Measurements from ENCODE around the gene ZNF568. TPM values are rescaled to one million over a fixed set of nuclear protein-coding genes. Genes with fewer than 3 reads are reported as not detected.

The ZNF568 gene
- total RNA-seq, 4 donors from 2014 or later, result 2.8 to 9.3 (median 4.1) TPM

- intact Hi-C loops (cut with DNase I), result no loop called here
- Histone ChIP-seq H3K9me3 (peaks cover 4 to 99% (median 84%) of the 10 kb centered on the region in 3 donors), H3K4me3 (peak overlapping the region in 1 of 4 donors; percentile 23), H3K27ac (no peak overlapping the region), H3K36me3 (peaks cover 7 to 64% (median 10%) of the 10 kb centered on the region in 3 donors), H3K27me3 (no peaks in the 10 kb centered on the region), H3K4me1 (no peaks in the 10 kb centered on the region)
- no peak for TF ChIP-seq POLR2A (IDR thresholded peaks at IDR 0.05)
- no peak for TF ChIP-seq CTCF (IDR thresholded peaks at IDR 0.05)
- WGBS, 2 donors, result 91 to 96% methylated on average over 5 of the region's 5 CpGs
- DNase-seq, result no peak
Observed at GRCh38 chr19:36950335-36951119, 34.4 kb downstream of the ZNF568 start.

GRCh38 chr19:36962346-36962745 lies 46.2 kb downstream of the ZNF568 start:
- no peaks in the 10 kb centered on the region for H3K36me3 ChIP-seq
- TF ChIP-seq CTCF (IDR thresholded peaks at IDR 0.05), result no peak
- no peak for TF ChIP-seq POLR2A (IDR thresholded peaks at IDR 0.05)
- H3K27me3 ChIP-seq, result no peaks in the 10 kb centered on the region
- no peak overlapping the region for H3K4me3 ChIP-seq
- H3K4me1 ChIP-seq, result no peaks in the 10 kb centered on the region
- intact Hi-C loops (cut with DNase I), result no loop called here
- H3K27ac ChIP-seq, result no peak overlapping the region
- WGBS, 2 donors, result 84 to 85% methylated on average over 6 of the region's 6 CpGs
- peaks cover 0 to 87% (median 4%) of the 10 kb centered on the region in 3 donors for H3K9me3 ChIP-seq
- DNase-seq, result no peak

GRCh38 chr19:36963280-36963679 lies 47.1 kb downstream of the ZNF568 start:
- no peak for TF ChIP-seq CTCF (IDR thresholded peaks at IDR 0.05)
- no peak for TF ChIP-seq POLR2A (IDR thresholded peaks at IDR 0.05)
- Histone ChIP-seq H3K27me3 (no peaks in the 10 kb centered on the region), H3K4me3 (no peak overlapping the region), H3K9me3 (peaks cover 0 to 84% (median 4%) of the 10 kb centered on the region in 3 donors), H3K36me3 (no peaks in the 10 kb centered on the region), H3K4me1 (no peaks in the 10 kb centered on the region), H3K27ac (no peak overlapping the region)
- DNase-seq, result no peak
- WGBS, 2 donors, result 23 to 47% methylated on average over 2 of the region's 2 CpGs
- intact Hi-C loops (cut with DNase I), result no loop called here

- Histone ChIP-seq H3K36me3 (peaks cover 0 to 10% (median 0%) of the 10 kb centered on the region in 3 donors), H3K27ac (peak overlapping the region; percentile 66 to 88 (median 84)), H3K27me3 (no peaks in the 10 kb centered on the region), H3K9me3 (no peaks in the 10 kb centered on the region), H3K4me3 (peak overlapping the region; percentile 60 to 70 (median 68)), H3K4me1 (peaks cover 0 to 20% (median 6%) of the 10 kb centered on the region in 3 donors)
- no peak for DNase-seq
- TF ChIP-seq CTCF (IDR thresholded peaks at IDR 0.05), result no peak
- intact Hi-C loops (cut with DNase I), result no loop called here
- WGBS, 2 donors, result 31% methylated on average over 7 of the region's 25 CpGs; no CpG with 5 or more reads in 1 of the 2 donors
Observed at GRCh38 chr19:36972571-36972970, 56.4 kb downstream of the ZNF568 start.

- no peak for TF ChIP-seq POLR2A (IDR thresholded peaks at IDR 0.05)
- peak; percentile 89 to 95 (median 91) for TF ChIP-seq CTCF (IDR thresholded peaks at IDR 0.05)
- DNase-seq, result peak; percentile 28
- WGBS, 2 donors, result 5% methylated on average over 21 of the region's 56 CpGs; no CpG with 5 or more reads in 1 of the 2 donors
- Histone ChIP-seq H3K27me3 (no peaks in the 10 kb centered on the region), H3K36me3 (peaks cover 0 to 17% (median 0%) of the 10 kb centered on the region in 3 donors), H3K27ac (peak overlapping the region; percentile 66 to 88 (median 84)), H3K4me1 (peaks cover 0 to 20% (median 6%) of the 10 kb centered on the region in 3 donors), H3K9me3 (no peaks in the 10 kb centered on the region), H3K4me3 (peak overlapping the region; percentile 60 to 70 (median 68))
- intact Hi-C loops (cut with DNase I), result no loop called here
Observed at GRCh38 chr19:36973021-36973843, 57.1 kb downstream of the ZNF568 start.
